ENCODE results near the gene KRT73.

KRT73 gene

DNA sequence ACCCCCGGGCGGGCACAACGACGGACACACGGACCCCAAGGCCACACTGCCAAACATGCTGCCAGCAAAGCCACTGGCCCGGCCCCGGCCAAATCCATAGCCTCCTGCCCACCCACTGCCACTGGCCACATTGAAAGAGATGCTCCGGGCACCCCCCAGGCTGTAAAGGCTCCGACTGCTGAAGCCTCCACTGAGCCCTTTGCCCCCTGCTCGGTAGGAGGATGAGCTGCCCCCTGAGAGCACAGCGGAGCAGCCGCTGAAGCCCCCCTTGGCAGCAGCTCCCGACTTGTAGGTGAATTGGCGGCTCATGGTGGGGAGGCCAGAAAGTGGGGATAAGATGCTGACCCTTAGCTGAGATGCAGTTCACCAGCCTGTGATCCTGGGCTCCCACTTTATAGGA lies at the start of gene KRT73:
TSS of gene KRT73 (minus strand) at position 344 of the 400 bp plus-strand sequence. CDS start at position 309, 35 bp downstream.
- no peak for DNase-seq

DNA sequence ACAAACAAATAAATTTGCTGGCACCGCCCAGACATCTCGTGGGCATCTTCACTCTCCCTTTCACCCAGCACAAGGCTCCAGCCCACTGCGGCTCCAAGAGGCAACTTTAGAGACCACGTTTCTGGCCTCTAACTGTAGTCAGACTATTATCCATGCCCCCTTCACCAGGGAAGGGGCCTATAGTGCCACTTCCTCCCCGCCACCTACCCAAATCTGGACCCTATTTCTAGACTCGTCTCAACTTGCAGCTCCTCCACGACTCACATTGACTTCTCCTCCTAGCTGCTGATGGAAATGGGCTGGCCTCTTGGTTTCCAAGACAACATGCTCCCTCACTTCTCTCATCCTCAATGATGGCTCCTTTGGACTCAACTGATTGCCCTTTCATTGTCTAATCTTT lies 49.6 kb upstream of the KRT73 start:
- DNase-seq: no peak

DNA sequence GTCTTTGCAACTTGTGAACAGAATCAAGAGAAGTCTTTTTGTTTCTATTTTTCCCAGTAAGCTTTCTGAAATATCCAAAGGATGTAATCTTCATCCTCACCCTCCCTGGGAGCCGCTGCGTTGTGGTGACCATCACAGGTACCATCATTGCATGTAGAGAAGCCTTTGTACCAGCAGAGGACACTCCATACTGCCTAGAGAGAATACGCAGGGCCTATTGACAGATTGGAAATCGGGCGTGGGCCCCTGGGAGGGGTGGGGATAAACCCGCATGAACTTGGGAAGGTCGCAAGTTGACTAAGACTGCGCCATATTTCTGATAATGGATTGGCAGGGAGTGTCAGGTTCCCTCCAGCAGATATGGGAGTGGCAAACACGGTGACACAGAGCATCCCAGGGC lies 49.1 kb upstream of the KRT73 start:
- DNase-seq: no peak

DNA sequence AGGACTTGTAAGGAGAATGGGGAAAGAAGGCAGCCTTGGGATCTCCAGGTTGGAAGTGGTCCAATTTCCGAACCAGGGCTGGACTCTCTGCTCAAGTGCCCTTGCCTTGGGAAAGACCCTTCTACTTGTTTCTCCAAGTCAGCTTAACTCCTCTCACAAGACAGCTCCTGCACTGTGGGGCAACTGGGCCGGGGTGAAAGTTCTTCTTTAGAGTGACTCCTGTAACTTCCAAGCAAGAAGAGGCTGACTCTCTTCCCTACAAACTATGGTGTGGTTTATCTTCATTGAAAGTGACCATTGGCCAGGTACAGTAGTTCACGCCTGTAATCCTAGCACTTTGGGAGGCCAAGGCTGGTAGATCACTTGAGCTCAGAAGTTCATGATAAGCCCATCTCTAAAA lies 48.1 kb upstream of the KRT73 start:
- no peak for DNase-seq

DNA sequence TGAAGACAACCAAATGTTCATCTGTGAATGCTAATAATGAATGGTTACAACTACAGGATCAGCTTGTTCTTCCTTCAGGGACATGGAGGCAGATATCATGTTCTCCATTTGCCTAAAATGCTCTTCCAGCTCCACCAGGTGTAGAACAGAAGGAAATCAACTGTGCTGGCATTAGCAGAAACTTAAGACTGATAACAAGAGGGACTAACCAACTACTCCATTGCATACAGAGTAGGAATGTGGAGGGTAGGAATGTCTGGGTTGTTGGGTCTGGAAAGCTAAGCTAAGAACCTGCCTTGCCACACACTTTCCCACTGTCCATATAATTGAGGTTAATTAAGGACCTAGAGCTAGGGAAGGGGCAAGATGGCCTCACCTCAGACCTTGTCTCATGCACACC lies 45.1 kb upstream of the KRT73 start:
- no peak for DNase-seq

DNA sequence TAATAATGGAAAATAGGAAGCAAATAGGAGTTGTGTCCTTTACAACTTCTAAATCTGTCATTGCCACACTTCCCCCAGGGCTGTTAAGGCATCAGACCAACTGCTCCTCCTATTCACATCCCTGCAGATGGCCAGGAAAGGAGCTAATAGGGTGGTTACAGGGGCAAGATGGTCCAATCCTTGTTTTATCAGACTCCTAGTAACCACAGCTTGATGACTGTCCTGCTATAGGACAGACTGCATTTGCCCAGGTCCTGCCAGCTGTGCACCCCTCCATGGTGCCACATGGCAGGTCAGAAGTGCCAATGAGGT lies 44.5 kb upstream of the KRT73 start:
- no peak for DNase-seq

DNA sequence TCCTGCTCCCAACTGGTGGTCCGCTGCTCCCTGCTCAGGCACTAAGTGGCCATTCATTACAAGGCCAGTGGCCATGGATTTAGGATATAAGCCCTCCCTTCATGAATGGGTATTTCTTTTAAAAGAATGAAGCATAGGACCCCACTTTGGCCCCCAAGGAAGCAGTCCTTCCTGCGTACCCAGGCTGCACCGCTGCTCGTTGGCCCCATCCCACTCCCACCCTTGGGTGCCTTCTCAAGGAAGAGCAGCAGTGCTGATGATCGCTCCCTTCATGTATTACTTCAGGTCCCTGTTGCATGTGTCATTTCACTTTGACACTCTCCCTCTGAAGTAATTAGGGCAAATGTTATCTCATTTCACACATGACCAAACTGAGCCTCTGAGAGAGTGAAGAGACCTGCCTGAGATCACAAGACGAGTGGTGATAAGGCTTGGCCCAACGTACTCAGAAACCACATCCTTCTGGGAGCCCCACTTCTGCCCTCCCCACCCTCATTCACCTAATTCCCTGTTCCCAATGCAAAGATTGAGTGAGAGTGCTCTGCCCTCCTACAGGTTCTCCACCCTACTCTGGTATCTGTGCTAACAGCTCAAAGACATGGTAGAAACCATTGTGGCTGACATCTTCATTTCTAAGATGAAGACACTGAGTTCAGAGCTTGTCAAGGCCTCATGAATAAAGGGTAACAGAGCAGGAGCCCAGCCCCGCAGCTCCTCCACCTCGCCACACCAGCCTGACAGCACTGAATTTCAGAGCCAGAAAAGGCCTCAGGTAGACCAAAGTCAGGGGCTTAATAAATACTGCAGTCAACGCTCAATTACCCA lies 43.9 kb upstream of the KRT73 start:
- no peak for DNase-seq

DNA sequence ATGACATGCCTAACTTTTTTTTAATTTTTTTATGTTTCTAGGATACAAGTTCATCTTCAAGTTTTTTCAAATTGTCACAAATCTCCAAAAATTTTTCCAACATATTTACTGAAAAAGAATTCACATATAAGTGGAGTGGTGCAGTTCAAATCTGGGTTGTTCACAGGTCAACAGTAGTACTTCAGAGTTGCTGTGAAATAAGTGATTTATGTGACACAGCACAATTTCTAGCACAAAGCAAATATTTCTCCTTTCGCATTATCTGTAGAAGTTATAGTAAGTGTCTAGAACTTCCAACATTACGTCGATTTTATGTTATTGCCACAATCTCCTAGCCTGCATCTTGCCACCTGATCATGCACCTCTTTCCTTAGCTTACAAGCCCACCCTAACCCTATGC lies 43.3 kb upstream of the KRT73 start:
- no peak for DNase-seq

DNA sequence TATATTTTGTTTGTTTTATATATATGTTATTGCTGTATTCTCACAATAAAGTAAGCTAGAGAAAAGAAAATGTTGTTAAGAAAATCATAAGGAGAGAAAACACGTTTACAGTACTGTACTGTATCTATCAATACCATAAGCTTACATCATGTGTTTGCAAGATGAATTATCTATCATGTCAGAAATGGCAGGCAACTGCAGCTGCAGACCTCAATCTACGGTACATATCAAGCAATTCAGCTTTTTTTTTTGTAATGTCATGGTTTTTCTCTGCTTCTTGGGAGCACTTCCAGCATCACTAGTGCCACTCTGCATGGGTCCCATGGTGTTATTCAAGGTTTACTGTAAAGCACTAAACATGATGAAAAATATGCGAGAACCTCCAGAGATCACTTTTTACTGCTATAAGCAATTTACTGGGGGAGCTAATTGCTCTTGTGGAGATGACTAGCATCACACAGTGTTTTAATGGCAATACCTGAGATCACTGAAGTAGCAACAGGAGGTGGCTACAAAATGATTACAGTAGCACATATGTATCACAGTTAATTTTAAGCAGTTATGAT lies 42.7 kb upstream of the KRT73 start:
- no peak for DNase-seq

DNA sequence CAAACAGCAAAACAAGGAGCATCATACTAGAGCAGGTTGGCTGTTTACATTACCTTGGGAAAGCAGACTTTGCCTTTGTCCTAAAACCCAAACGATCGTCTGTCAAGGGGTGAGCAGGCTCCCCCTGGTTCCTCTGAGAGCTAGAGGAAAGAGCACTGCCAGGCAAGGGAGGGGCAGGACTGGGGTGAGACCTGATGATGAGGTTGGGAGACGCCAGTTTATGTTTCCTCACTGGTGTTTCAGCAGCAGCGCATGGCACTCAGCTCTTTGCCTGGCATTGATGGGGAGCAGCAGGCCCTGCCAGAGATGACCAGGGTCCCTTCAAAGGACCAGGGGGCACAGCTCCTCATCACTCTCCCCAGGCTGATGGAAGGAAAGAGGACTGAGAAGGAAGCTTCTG lies 41.6 kb upstream of the KRT73 start:
- no peak for DNase-seq

DNA sequence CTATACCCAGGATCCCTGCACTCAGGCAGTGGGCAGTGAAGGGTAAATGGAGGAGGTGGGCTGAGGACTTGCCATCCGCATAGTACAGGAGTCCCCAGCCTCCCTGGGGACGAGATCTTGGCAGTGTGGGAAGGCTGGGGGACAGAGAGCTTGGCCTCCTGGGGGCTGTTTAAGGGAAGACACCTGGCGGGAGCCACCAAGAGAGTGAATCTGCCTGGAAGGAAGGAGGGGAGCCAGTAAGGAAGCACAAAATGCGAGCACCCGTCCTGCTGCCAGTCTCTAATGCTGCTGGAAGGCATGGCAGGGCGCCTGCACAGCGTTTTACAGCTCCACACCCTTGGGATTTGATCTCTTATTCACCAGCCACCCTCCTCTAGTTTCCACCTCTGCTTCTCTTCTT lies 41.0 kb upstream of the KRT73 start:
- no peak for DNase-seq

DNA sequence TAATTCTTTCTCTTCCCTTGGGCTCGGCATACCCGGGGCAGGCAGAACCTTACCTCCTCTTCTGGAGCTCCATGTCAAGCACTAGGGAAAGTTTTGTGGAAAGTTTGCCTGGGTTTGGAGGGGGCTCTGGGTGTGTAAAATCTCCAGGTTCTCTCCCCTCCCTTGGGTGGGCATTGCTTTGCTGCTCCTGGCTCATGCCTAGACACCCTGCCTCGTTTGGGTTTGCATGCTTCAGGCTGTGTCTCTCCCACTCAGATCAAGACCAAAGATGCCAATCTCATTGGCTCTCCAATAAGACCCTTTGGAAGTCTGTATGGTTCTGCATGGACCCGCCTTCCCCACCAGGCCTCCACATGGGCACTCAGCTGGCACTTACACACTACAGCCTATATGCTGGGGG lies 39.8 kb upstream of the KRT73 start:
- no peak for DNase-seq

DNA sequence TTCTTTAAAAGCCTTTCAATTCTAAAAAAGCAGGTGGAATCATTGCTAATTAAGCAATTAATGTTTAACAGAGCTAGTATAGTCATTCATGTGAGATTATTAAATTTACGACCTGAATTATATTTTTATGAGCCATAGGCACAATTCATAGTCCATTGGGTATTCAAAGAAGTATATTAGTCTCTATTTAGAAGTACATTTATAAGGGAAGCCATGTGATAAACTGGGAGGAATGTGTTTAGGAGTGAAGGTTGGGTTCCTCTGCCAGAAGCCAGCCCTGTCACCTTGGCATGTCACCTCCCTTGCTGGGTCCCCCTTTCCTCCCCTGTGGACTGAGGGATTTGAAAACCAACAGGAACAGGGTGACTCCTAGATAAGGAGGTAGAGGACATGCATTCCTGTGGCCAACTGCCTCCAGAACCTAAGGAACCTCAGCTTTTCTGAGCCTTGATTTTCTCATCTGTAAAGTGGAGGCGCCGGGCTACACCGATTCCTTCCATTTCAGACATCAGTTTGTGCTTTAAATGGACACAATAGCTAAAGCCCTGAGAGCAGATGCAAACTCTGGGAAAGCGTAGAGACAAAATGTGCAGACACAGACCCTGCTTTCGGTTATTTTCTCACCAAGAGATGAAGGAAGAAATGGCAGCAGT lies 39.0 kb upstream of the KRT73 start:
- no peak for DNase-seq

DNA sequence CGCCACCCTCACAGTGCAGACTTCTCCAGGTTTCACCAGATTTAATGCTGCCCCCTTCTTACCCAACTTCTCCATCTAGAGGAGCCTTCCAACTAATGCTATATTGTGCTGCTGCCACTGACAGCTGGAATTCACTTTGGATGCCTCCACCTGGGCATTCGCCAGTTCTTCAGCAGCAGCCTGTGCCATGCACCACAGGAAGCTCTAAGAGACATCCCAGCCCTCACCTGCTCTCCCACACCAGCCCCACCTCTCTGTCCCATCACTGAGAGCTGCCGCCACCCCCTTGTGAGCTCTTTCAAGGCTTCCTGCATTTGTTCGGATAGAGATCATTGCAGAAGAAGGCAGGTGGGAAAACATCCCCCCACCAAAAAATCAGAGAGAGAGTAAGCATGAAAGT lies 38.3 kb upstream of the KRT73 start:
- no peak for DNase-seq

DNA sequence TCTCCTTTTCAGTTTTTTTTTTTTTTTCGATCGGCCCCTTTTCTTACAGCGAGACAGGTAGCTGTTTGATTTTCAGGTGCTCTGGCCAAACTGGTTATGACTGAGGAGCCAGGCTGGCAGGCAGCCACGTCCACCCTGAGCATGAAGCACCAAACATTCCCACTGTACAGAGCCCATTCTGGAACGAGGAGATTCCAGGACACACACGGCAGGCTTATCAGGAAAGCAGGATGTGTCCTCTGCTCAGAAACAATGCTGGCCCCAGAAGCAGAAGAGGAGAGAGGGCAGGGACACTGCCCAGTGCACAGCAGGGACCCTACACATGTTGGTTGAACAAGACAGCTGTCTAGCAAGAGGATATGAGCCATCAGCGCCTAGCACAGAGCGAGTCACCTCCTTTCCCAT lies 37.4 kb upstream of the KRT73 start:
- no peak for DNase-seq

DNA sequence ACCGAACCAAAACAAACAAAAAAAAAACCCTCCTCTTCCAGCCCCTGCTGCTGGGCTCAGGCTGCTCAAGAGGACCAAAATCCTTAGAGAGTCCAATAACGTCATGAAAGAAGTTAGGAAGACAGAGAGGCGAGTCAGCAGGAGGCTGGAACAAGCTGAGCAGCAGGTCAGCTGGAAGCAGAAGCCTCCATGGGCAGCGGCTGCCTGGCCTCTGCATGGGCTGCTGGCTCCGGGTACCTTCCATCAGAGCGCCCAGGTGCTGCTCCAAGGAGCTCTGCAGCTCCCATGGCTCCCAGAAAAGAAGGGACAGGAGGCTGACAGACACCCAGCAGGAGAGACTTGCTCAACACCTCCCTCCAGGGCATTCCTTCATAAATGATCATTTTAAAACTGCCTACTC lies 36.9 kb upstream of the KRT73 start:
- no peak for DNase-seq

DNA sequence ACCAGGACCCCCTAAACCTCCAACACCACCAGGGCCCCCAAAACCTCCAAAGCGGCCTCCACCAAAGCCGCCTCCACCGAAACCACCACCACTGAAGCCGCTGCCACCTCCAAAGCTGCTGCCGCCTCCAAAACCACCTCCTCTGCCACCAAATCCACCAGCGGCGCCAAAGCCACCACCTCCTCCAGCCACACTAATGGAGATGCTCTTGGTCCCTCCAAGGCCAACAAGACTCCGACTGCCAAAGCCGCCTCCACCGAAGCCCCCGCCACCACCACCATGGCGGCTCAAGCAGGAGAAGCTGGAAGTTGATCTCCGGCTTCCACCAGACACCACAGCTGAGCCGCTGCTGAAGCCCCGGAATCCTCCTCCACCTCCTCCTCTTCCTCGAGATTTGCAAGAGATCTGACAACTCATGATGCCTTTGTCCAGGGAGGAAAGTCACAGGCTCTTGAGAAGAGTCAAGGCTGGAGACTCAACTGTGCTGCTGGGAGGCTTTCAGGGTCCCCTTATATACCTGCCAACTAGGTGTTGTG lies 33.4 kb upstream of the KRT73 start, which contains the start of gene KRT2:
TSS of gene KRT2 (minus strand) at position 486 of the 536 bp plus-strand sequence. CDS start at position 417, 69 bp downstream.
- no peak for DNase-seq

DNA sequence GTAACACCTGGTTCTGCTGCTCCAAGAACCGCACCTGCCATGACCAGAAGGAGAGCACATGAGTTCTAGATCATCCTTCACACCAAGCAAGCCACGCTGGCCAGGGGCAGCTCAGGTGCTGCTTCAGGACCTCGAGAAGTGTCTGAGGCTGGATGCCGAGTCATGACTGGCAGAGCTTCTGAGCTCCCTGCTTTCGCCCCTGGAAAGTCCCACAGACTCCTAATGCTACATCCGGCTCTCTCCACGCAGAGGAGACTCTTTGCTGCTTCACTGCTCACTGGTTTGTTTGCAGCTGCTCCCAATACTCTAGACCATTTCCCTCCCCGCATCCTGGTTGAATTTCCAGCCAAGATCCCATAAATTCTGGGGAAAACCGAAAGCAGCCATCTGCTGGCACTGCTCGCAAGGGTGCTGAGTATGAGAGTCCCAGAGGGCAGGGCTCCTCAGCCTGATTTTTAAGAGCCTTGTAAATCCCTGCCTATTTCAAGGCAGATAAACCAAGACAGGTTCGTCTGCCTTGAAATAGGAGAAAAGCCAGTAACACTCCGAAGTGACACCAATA lies 32.2 kb upstream of the KRT73 start:
- no peak for DNase-seq

DNA sequence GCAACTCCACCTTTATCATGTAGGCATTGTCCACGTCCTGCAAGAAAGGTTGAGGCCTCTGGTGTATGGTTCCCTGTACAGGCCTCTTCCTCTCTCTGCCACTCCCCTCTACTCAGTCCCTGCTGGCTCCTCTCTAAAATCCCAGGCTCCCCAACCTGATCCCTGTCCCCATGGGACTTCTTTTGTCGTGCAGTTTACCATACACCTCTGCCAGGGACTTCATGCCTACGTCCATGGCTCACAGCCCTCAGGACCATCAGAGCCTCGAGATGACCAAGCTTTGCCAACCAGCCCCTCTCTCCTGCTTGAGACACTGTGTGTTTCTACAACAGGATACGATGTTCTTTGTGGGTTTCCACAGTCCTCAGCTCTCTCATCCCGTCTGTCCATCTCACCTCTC lies 30.7 kb upstream of the KRT73 start:
- DNase-seq: no peak

DNA sequence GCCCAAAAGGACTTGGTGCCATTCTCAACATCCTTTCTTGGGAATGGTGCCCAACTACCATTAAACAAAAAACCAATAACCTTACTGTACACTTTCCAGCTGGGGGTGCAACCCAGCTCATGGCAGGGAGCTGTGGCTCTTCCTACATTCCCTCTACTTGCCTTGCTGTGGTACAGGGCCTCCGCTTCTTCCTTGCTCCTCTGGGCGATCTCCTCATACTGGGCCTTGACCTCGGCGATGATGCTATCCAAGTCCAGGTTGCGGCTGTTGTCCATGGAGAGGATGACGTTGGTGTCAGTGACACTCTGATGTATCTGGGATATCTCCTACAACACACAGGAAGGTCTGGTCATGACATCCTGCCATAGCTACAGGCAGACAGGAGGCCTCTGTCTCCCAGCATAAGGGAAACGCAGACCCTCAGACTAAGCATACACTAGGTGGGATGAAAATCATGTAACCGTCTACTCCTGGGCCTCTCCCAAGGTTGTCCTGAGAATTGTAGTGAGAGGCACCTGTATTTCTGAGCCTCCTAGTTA lies 29.7 kb upstream of the KRT73 start:
- no peak for DNase-seq

DNA sequence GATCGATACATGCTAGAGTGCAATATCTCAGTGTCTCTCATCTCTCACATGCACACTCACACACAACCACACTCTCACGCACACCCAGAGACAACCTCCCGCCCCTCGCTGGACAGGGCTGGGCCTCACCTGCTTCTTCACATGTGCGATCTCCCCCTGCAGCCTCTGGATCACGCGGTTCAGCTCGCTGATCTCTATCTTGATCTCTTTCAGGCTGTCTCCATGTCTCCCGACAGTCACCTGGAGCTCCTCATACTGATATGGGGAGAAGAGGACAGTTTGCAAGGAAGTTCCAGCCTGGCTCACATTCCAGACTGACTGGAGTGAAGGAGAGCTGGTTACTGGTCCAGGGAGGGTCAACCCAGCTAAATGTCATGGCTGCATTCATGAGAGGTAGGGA lies 29.2 kb upstream of the KRT73 start:
- no peak for DNase-seq

DNA sequence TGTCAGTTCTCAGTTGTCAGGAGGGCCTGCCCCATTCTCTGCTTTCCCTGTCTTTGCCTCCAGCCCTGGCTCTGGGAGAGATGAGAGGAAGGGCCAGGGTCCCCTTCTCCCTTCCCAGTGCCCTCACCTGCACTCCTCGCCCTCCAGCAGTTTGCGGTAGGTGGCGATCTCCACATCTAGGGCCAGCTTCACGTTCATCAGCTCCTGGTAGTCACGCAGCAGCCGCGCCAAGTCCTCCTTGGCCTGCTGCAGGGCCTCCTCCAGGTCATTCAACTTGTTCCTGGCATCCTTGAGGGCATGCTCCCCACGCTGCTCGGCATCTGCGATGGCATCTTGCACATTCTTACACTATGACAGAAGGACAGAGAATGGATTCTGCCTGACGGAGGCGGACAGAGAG lies 28.3 kb upstream of the KRT73 start:
- DNase-seq: no peak

DNA sequence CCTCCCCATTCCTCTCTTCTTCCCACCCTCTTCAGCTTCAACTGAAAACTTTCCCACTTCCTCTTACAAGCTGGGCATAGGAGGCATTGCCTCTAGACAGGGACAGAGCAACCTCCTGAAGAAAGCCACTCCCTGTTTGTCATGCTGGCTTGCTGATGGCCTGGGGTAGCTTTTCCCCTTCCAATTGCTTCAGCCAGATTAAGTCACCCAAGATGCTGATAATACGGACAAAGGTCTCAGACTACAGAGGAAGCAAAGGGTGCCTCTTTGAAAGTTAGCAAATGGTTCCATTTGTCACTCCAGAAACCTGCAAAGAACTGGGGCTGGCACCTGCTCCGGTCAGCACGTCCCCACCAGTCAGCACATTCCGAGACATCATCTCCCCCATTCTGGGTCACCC lies 27.6 kb upstream of the KRT73 start:
- DNase-seq: no peak

Data from stimulated activated CD4-positive, alpha-beta T cell treated with anti-CD3 and anti-CD28 coated beads, Interleukin-4, amount 100 ng/mL, for 24 hours (primary cell).